Stimulated activated CD4-positive, alpha-beta T cell treated with anti-CD3 and anti-CD28 coated beads, Interleukin-4, amount 100 ng/mL, for 48 hours (primary cell): ENCODE results near the gene ECHS1.

Experiments used
- DNase-seq, 2 donors: peaks; one replicate each; pipeline ENCODE4 v3.0.0-alpha.2; 2020; ENCODE audit warnings: low read depth in 2 of 2

The ECHS1 gene

DNA sequence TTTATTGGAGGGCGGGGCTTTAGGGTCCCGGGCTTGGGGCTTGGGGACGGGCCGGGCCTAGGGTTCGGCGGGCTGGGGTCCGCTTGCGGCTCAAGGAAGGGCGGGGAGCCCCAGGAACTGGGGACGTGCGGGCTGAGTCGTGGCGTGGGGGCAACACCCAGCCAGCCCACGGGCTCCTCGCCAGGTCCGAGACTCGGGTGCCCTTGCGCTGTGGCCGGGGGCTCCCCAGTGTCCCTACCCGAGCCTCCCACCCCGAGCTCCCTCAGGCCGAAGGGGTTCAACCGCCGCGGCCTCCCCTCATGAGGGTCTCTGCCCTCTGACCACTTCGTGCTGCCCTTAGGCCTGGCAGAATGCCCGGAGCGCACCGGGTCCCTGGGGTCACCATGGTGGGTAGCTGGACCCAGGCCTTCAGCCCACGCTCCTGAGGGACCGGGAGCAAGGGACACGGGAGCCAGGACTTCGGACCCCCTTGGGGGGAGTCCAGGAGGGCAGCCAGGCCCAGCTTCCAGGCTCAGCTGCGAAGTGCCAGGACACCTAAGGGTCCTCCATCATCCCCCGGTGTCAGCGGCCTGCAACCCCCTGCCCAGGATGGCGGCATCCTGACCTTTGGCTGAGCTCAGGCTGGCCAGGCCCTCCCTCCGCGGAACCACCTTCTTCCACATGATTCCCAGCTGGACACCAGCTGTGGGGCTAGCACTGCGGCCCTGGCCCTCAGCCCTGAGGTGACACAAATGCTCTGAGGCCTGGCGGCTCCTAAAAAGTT is 14.8 kb downstream of the ECHS1 start:
- DNase-seq = no peak

DNA sequence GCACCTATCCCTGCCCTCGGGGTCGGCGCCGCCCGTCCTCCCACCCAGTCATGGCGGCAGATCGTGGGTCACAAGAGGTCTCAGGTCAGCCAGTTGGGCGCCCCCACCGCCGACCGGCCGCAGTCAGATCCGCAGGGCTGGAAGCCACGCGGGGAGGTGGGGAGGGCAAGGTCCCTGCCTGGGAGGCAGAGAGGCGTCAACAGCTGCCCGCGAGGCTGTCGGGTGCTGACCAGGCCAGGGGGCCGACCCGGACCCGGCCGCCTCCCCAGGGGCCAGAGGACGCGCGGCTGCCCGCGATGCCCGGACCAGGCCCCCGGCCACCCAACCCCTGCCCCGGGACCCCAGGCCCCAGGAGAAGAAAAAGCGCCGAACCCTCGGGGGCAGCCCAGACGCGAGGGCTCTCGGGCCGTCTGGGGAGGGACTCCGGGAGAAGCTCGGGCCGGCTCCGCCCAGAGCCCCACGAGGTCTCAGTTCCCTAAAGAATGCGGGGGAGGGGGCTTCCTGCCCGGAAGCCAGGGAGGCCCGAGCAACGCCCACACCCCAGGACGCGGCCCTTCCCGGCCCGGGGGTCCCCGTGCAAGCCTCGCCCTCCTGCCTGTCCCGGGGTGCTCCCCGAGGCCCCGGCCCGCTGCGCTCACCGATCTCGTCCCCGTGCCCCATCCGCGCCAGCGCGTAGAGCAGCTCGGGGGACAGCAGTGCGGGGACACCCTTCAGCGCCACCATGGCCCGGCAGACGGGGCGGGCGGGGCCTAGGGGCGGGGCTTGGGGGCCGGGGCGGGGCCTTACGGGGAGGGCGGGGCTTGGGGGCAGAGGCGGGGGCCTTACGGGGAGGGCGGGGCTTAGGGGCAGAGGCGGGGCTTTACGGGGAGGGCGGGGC is 15.6 kb downstream of the ECHS1 start, which contains the start of gene FUOM:
Gene FUOM (minus strand): TSS at position 735 of the 877 bp plus-strand sequence. CDS start 12 bp downstream, at position 723.
- peak; percentile 68 to 75 for DNase-seq

DNA sequence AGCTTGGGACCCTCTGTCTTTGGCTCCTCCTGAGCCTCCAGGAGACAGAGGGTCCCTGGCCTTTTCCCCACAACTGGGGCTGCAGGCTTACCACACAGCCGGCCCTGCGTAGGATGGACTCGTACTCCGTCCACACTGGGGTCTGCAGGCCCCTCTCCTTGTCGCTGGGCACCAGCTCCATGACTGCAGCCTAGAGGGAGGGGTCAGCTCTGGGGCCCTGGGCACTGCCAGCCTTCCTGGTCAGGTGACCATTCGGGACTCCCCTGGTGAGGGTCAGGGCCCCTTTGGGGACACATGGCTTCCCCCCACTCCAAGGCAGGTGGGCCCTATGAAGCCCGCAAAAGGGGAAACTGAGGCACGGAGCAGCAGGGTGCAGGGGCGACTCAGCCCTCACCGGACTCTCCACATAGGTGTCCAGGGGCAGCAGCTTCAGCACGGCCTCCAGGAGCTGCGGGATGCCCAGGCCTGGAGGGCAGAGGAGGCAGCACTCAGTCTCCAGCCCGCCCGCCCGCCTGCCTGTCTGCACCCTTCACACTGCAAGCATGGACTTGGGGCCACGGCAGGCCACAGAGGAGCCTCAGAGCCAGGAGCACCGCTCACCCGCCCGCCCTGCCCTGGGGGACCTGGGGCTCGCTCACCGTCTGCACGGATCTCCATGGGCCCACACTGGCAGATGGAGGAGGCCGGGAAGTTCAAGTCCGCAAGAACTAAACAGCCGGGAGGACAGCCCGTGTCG is 16.4 kb downstream of the ECHS1 start:
- no peak for DNase-seq

DNA sequence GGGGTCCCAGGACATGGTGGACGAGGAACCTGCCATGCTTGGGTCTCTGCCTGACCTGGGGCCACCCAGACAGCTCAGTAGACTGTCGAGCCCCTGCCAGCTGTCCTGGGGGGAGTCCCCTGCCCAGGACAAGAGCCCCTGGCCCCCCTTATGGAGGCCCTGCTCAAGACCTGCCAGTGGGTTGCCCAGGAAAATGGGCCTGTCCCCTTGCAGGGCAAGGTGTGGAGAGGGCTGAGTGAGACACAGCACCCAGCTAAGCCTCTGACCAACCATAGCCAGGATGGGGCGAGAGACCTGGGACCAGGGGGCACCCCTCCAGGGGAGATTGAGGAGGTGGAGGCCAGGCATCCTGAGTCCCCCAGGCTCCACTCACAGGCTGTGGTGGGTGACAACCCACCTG is 17.2 kb downstream of the ECHS1 start:
- DNase-seq = no peak

DNA sequence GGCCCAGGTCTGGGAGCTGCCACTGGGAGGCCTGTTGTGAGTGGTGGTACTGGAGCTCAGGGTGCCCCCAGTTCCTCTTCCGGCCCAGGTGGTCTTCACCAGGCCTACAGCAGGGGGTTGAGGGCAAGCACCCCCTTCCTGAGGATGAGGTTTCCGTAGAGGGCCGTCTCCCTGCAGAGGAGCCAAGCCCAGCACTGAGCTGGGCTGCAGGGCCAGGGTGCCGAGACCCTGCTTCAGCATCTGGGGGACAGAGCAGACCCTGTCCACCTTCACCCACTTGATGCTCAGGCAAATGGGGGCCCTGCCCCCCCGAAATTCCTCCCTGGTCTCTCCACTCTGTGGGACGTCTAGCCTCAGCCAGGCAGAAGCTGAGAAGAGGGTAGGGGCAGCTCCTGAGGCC is 17.9 kb downstream of the ECHS1 start:
- DNase-seq = no peak

DNA sequence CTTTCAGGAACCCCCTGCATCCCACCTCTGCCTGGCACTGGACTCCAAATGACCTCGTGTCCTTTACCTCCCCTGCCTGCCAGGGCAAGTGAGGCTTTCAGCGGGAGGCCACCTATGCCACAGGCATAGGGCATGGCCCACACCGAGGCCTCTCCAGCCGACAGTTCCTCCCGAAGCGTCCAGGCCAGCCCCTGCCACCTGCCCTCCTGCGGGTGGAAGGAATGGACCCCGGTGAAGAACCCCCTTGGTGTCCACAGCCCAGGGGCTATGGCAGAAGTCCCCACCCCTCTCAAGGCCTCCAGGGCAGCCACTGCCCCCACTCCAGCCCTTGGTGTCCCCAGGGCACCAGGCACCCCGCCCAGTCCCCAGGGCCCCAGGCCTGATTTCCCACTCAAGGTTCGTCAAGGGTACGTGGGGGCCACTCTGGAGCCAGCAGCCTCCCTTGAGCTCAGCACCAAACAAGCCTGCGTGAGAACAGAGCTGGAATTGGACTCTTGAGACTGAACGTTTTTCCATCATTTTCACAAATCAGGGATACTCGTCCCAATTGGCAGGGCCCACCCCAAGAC is 18.4 kb downstream of the ECHS1 start:
- DNase-seq = no peak

DNA sequence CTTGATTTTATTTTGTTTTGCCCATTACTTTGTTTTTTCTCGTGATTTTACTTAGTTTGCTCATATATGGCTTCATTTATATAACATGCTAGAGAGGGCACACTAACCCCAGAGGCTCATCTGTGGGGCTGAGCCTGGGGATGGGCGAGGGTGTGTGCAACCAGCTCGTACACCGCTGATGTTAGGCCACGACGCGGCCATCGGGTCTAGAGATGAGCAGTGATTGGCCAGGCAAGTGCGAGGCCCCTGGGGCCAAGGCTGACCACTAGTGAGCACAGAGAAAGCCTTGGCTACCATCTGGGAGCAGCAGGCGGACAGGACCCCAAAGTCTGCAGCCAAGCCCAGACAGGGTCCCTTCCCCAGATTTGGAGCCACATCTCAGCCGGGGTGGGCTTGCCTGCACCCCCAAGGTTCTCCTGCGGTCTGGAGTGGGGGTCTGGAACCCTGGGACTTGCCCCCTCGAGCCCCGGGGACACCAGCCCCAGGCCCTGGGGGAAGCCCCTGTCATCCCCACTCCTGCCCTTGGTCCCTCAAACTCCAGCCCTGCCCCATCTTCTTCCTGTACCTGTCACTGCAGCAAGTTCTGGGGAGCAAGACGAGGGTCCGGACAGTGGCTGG is 19.1 kb downstream of the ECHS1 start:
- no peak for DNase-seq

DNA sequence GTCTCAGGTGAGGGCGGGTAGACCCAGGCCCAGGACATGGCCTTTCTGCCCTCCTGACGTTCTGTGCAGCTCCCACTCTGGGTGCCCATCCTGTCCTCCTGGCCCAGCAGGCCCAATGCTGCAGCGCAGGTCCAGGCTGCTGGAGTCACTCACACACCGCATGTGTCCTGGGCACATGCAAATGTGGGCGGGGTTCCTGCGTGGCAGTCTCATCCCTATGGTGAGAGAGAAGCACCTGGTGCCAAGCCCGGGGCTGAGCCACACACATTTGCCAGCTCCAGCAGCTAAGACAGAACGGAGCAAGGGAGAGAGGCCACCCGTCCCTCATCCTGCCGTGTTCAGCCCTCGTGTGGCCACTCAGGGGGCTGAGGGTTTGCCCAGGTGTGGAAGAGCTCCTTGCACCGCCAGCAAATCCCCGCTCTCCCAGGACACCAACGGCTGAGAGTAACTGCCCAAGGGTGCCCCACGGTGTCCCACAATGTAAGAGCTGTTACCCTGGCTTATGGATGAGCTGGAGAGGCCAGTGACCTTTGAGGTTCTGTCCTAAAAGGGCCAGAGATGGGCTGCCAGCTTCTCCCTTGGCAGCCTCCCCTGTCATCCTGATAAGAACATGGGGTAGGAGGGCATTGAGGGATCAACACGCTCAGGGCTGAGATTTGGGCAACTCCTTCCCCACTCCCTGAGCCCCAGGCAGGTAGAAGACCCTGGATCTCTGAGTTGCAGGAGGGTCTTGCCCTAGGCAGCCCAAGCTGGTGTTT is 19.8 kb downstream of the ECHS1 start:
- no peak for DNase-seq

DNA sequence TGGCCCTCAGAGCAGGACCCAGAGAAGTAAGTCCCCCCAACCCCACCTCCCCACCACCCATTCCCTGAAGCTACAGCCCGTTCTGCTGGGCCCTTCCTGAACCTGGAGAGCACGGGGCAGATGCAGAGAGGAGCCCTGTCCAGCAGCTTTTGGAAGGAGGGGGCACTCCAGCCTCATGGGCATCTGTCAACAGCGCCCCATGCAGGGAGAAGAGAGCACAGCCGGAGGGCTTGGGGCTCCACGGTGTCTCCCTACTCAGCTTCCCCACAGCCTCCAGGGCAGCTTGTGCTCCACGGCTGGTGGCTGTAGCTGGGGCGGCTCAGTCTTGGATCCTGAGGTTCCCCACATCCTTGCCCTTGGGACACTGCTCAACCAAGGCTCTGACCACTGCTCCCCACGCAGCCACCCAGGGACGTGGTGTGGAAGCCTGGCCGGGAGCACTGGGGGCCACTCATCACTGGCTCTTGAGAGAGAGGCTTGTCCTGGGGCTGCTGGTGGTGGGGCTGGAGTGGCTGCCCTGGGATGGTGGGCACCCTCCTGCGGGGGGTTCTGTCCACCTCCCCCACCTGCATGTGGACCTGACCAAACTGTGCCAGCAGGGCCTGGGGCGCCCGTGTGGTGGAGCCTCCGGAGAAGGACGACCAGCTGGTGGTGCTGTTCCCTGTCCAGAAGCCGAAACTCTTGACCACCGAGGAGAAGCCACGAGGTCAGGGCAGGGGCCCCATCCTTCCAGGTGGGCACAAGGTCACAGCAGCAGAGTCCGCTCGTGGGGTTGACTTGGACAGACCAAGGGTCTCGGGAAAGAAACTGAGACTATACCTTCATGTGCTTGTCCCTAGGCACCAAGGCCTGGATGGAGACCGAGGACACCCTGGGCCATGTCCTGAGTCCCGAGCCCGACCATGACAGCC is 21.5 kb downstream of the ECHS1 start:
- no peak for DNase-seq

DNA sequence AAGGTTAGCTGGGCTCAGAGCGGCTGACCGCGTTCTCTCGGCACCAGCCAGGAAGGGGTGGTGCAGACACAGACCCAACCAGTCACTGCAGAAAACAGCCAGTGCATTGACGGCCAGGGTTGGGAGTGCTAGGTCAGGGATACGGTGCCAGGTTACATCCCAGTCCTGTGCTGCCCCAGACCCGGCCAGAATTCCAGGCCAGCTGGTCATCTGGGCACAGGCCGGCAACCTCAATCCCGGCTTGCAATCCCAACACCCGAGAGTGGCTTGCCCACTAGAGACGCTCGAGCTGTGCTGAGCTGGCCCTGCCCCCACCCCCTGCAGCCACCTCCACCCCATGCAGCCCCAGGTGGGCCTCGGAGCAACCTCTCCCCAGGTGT is 22.2 kb downstream of the ECHS1 start:
- DNase-seq = no peak

DNA sequence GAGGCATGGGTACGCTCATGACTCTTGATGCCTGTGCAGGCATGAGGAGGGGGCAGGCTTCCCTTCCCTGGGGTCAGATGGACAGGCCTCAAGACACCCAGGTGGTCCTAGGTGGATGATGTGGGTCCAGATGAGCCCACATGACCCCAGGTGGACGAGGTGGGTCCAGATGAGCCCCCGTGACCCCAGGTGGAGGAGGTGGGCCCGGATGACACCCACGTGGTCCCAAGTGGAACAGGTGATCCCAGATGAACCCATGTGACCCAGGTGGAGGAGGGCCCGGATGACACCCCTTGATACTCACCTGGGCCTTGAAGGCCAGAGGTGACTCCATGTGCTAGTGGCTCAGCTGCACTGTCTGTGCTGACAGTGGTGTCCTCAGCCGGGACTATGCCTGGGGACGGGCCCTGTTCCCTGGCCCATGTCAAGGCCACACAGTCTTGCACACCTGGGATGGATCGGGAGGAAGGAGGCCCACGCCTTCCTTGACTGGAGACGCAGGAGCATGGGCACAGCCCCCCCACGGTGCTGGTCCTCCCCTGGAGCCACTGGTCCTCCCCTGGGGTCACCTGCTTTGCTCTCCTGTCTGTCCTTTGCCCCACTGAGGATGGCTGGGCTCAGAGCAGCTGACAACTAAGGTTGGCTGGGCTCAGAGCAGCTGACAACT is 22.7 kb downstream of the ECHS1 start:
- no peak for DNase-seq

DNA sequence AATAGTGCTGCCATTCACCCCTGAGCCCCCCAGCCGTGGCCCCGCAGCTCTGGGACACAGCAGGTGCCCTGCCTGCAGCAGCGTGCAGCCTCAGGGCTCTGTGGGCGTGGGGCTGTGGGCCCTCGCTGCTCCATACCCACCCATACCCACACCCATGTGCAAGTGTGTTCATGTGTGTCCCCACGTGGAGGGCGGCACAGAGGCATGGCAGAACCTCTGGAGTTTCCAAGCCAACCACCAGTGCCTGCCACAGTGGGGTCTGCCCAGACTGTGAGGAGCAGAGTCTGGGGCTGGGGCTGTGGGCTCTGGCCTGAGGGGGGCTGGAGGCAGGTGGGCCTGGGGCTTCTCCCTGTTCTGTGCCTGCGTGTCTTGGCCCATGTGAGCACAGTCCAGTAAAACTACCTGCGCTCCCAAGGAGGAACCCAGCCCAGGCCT is 23.6 kb downstream of the ECHS1 start:
- DNase-seq = no peak

DNA sequence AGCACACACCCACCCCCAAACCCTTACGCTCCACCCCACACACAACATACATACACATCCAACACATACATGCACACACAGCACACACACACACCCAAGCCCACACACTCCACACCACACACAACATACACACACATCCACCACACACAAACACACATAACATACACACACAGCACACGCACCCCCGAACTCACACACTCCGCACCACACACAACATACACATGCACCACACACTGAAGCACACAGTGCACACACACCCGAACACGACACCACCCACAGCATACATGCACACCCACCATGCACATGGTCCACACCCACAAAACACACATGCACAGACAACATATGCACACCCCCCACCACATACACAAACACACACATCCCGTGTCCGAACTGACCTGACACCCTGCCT is 24.0 kb downstream of the ECHS1 start:
- no peak for DNase-seq

DNA sequence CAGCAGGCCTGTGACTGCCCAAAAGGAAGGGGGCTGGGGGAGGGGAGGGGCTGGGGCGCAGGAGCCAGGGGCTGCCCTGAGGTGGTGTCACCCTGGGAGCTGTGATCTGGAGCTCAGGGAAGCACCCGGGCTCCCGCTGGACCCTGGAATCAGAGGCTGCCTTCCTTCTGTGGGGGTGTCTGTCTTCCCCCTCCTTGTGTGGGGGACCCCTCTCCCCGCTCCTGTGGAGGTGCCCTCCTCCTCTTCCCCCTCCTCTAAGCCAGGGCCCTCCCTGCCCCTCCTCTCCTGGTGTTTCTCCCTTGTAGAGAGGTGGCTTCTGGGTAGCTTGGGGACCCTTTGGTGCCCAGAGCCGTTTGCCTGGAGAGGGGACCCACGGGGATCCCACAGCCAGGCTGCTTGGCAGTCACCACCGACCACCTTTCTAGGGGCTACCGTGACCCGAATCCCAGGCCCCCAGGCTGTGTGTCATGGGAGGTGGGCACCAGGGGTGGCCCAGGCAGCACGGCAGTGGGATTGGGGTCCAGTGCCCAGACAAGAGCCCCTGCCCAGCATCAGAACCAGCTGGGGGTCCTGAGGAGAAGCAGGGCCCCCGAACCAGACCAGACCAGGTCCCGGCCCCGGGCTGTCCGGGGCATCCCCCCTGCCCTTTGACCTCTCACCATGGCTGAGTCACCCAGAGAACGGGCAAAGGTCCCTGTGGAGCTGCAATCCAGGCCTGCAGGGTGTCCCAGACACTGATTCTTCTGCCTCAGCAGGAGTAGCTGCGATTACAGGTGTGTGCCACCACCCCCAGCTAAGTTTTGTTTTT is 25.2 kb downstream of the ECHS1 start:
- DNase-seq = no peak

DNA sequence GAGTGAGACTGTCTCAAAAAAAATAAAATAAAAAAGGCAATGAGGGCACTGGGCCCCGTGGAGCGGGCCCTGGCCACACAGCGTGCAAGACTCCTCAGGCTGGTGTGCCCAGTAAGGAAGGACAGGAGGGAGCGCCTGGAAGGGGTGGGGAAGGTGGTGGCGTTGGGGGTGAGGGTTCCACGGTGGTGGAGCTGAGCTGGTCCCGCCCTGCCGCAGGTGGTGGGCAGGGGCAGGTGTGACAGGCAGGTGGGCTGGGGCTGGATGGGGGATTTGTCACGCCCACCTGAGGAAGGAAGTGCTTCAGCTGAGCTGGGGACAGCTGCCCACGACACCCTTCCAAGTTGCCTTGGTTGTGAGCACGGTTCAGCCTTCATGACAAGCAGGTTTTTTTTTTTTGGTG is 26.7 kb downstream of the ECHS1 start:
- no peak for DNase-seq

DNA sequence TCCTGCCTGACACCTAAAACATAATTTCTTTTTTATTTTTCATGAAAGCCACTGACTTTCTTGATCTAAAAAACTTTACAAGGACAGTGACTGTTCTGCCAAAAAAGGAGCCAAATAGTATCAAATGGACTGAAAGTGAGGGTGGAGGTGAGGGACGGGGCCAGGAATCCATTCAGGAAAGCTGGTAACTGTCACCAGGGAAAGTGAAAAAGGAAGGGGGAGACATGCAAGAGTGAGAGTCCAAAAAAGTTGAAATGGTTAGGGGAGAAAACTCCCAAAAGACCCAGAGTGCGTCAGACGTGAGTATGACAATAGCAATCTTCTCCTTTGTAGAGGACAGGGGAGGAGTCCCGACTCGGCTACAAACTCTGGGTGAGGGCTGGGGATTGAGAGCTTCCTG is 28.9 kb downstream of the ECHS1 start:
- no peak for DNase-seq

DNA sequence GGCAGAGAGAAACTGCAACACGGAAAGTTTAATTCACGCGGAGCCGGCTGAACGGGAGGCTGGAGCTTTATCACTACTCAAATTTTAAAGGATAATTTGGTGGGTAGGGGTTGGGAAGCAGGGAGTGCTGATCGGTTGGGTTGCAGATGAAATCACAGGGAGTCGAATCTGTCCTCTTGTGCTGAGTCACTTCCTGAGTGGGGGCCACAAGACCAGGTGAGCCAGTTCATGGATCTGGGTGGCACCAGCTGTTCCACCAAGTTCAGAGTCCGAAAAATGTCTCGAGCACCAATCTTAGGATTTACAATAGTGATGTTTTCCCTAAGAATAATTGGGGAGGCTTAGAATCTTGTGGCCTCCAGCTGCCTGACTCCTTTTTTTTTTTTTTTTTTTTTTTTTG is 29.6 kb downstream of the ECHS1 start:
- DNase-seq = no peak

DNA sequence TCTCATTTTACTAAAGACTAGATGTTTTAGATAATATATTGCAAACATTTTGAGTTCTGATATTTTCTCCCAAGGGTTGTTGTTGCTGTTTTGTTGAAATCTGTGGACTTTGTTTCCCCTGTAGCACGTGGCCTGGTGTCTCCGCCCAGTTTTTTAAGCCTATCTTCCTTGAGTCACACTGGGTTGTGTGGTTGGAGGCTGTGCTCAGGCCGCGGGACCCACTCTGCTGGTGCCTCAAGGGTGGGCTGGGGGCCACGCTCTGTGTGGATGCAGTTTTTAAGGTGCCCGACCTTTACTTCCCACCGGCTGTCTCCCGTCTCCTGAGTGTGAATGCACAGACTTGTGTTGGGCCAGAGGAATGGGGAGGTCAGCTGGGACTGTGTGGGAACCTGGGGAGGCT is 30.2 kb downstream of the ECHS1 start:
- DNase-seq = no peak
